Amygdala (tissue), 56 donors: ENCODE results near the gene RPP25.
"Not testable (repeated sequence)": the region's sequence is repeated elsewhere in the genome, so short reads cannot be mapped to it uniquely, and the experiment has no call there.

Source experiments
- DNase-seq, 56 donors: peaks; one replicate each; lab custom pipeline; 2025; lab: John Stamatoyannopoulos, UW

The RPP25 gene

GRCh38 chr15:74933573-74933972 lies 23.0 kb downstream of the RPP25 start:
- no peak for DNase-seq

GRCh38 chr15:74928771-74929198 lies 27.8 kb downstream of the RPP25 start:
- DNase-seq, result no peak

GRCh38 chr15:74924525-74924924 lies 32.0 kb downstream of the RPP25 start:
- DNase-seq, result no peak

- no peak for DNase-seq
Observed at GRCh38 chr15:74920456-74920855, 36.1 kb downstream of the RPP25 start.

GRCh38 chr15:74917676-74918075 lies 38.9 kb downstream of the RPP25 start:
- no peak for DNase-seq

GRCh38 chr15:74913799-74914198 lies 42.8 kb downstream of the RPP25 start:
- DNase-seq, result not testable (repeated sequence)

GRCh38 chr15:74913041-74913440 lies 43.5 kb downstream of the RPP25 start:
- DNase-seq, result no peak

- no peak for DNase-seq
Observed at GRCh38 chr15:74908635-74909034, 47.9 kb downstream of the RPP25 start.

GRCh38 chr15:74907163-74907870 lies 49.3 kb downstream of the RPP25 start:
- no peak for DNase-seq

- DNase-seq, result peak; percentile 34 to 94 (median 82)
Observed at GRCh38 chr15:74906450-74907162, 50.0 kb downstream of the RPP25 start, which contains the start of gene FAM219B. TSS of gene FAM219B (minus strand) at chr15:74906851. CDS start at chr15:74906800, 51 bp downstream.

GRCh38 chr15:74906067-74906449 lies 50.5 kb downstream of the RPP25 start:
- peak in 20 of 56 donors; percentile 28 to 70 (median 49) for DNase-seq
